PFSK-1 (cell line): ENCODE results near the gene WFDC1.

Source experiments
- FOXP2 ChIP-seq: optimal IDR thresholded peaks from 2 replicates; pipeline ENCODE3; 2011; ENCODE audit warnings: borderline replicate concordance, control low read depth, inconsistent platforms; ENCODE audit not compliant: insufficient read depth; ENCODE audit errors: extremely low read length, extremely low read depth
- POLR2AphosphoS5 ChIP-seq: IDR thresholded peaks from 2 replicates; pipeline ENCODE4 v1.6.1; 2012; ENCODE audit warnings: low read depth, mild to moderate bottlenecking, control low read depth, low read length, moderate library complexity
- REST ChIP-seq, 2 experiments: IDR thresholded peaks; 2 replicates each; pipeline versions ENCODE4 v1.6.1 to v1.8.0; 2011 to 2012; ENCODE audit warnings: low read depth in 2 of 2, low read length in 2 of 2, control low read depth in 1 of 2, inconsistent platforms in 1 of 2, mild to moderate bottlenecking in 1 of 2, moderate library complexity in 1 of 2; ENCODE audit not compliant: insufficient read depth in 1 of 2
- SIN3A ChIP-seq: IDR thresholded peaks from 2 replicates; pipeline ENCODE4 v1.6.1; 2012; ENCODE audit warnings: mild to moderate bottlenecking, low read length, moderate library complexity, borderline replicate concordance; ENCODE audit not compliant: insufficient read depth
- TAF1 ChIP-seq: IDR thresholded peaks from 2 replicates; pipeline ENCODE4 v1.6.1; 2012; ENCODE audit warnings: low read length, control low read depth, borderline replicate concordance; ENCODE audit not compliant: insufficient read depth

WFDC1 gene

GRCh38 chr16:84331998-84332780 is 37.5 kb downstream of the WFDC1 start:
- TF ChIP-seq POLR2AphosphoS5 (no peak), TAF1 (no peak), REST (IDR thresholded peaks at IDR 0.05; ENCODE audit: insufficient read depth in 1 of 2, low read depth in 2 of 2, low read length in 2 of 2) (no peak), SIN3A (no peak), FOXP2 (no peak)

GRCh38 chr16:84332975-84333684 is 38.5 kb downstream of the WFDC1 start:
- TF ChIP-seq REST (IDR thresholded peaks at IDR 0.05; ENCODE audit: insufficient read depth in 1 of 2, low read depth in 2 of 2, low read length in 2 of 2) (no peak), FOXP2 (no peak), SIN3A (no peak), POLR2AphosphoS5 (no peak), TAF1 (no peak)

- TF ChIP-seq FOXP2 (no peak), REST (IDR thresholded peaks at IDR 0.05; ENCODE audit: insufficient read depth in 1 of 2, low read depth in 2 of 2, low read length in 2 of 2) (no peak), SIN3A (no peak), TAF1 (no peak), POLR2AphosphoS5 (no peak)
Observed at GRCh38 chr16:84334058-84334457, 39.4 kb downstream of the WFDC1 start.

GRCh38 chr16:84334482-84334881 is 39.8 kb downstream of the WFDC1 start:
- TF ChIP-seq POLR2AphosphoS5 = no peak
- TF ChIP-seq REST (IDR thresholded peaks at IDR 0.05; ENCODE audit: insufficient read depth in 1 of 2, low read depth in 2 of 2, low read length in 2 of 2) = no peak
- no peak for TF ChIP-seq FOXP2
- no peak for TF ChIP-seq TAF1
- no peak for TF ChIP-seq SIN3A
